ENCODE results near the gene MNT.
"Not testable (repeated sequence)": the region's sequence is repeated elsewhere in the genome, so short reads cannot be mapped to it uniquely, and the experiment has no call there.

The MNT gene

GRCh38 chr17:2400877-2401425 lies at the start of gene MNT:
Gene MNT (minus strand): TSS chr17:2401060. CDS start chr17:2400712, 348 bp downstream.
- DNase-seq: peak; percentile 81

- DNase-seq: no peak
These were observed 49.3 kb upstream of the MNT start for GRCh38 chr17:2450016-2450650.

- no peak for DNase-seq
These were observed 48.6 kb upstream of the MNT start for GRCh38 chr17:2449486-2449885.

GRCh38 chr17:2447479-2447878 lies 46.6 kb upstream of the MNT start:
- not testable (repeated sequence) for DNase-seq

- no peak for DNase-seq
These were observed 44.8 kb upstream of the MNT start for GRCh38 chr17:2445638-2446037.

- DNase-seq: no peak
These were observed 43.5 kb upstream of the MNT start for GRCh38 chr17:2444382-2444781.

GRCh38 chr17:2442166-2442565 lies 41.3 kb upstream of the MNT start:
- DNase-seq: no peak

GRCh38 chr17:2440930-2441329 lies 40.1 kb upstream of the MNT start:
- no peak for DNase-seq

- DNase-seq: not testable (repeated sequence)
These were observed 39.1 kb upstream of the MNT start for GRCh38 chr17:2439997-2440396.

GRCh38 chr17:2438823-2439222 lies 38.0 kb upstream of the MNT start:
- DNase-seq: no peak

- no peak for DNase-seq
These were observed 35.6 kb upstream of the MNT start for GRCh38 chr17:2436316-2436905.

GRCh38 chr17:2435862-2436261 lies 35.0 kb upstream of the MNT start:
- no peak for DNase-seq

GRCh38 chr17:2435181-2435741 lies 34.4 kb upstream of the MNT start:
- no peak for DNase-seq

- DNase-seq: no peak
These were observed 32.8 kb upstream of the MNT start for GRCh38 chr17:2433696-2434095.

GRCh38 chr17:2427910-2428309 lies 27.1 kb upstream of the MNT start:
- no peak for DNase-seq

GRCh38 chr17:2427215-2427614 lies 26.4 kb upstream of the MNT start:
- no peak for DNase-seq

- no peak for DNase-seq
These were observed 22.4 kb upstream of the MNT start for GRCh38 chr17:2423271-2423670.

GRCh38 chr17:2421315-2422147 lies 20.7 kb upstream of the MNT start:
- no peak for DNase-seq

GRCh38 chr17:2420176-2420575 lies 19.3 kb upstream of the MNT start:
- no peak for DNase-seq

GRCh38 chr17:2419486-2419885 lies 18.6 kb upstream of the MNT start:
- DNase-seq: no peak

- no peak for DNase-seq
These were observed 17.7 kb upstream of the MNT start for GRCh38 chr17:2418572-2418971.

GRCh38 chr17:2416010-2416734 lies 15.3 kb upstream of the MNT start:
- peak; percentile 31 for DNase-seq

- no peak for DNase-seq
These were observed 14.2 kb upstream of the MNT start for GRCh38 chr17:2415081-2415480.
